Astrocyte (in vitro differentiated cells and primary cell): Measurements from ENCODE around the gene FRY. TPM values are rescaled to one million over a fixed set of nuclear protein-coding genes. Genes with fewer than 3 reads are reported as not detected.
A peak's percentile ranks its signal among the peaks of the same experiment; 100 is the strongest.

Experiments used
- DNase-seq: peaks from one replicate; pipeline ENCODE4 v3.0.0-alpha.2; 2010; ENCODE audit warnings: low read depth
- FAIRE-seq: peaks from 2 replicates; lab custom pipeline; 2011; peaks lifted over from hg19 to GRCh38; lab: Jason Lieb, UNC
- H2AFZ ChIP-seq: 2 replicates; pipeline ENCODE4 v1.6.0; 2012; ENCODE audit warnings: low read depth, low read length, inconsistent platforms
- H3K27ac ChIP-seq: 2 replicates; pipeline ENCODE4 v1.5.1; 2011; ENCODE audit warnings: low read depth, low read length, inconsistent platforms
- H3K27me3 ChIP-seq: 2 replicates; pipeline ENCODE4 v1.6.0; 2011; ENCODE audit warnings: low read length, inconsistent platforms; ENCODE audit not compliant: insufficient read depth
- H3K36me3 ChIP-seq: 2 replicates; pipeline ENCODE4 v1.5.1; 2011; ENCODE audit warnings: low read length, inconsistent platforms; ENCODE audit not compliant: insufficient read depth
- H3K4me1 ChIP-seq: 2 replicates; pipeline ENCODE4 v1.5.1; 2011; ENCODE audit warnings: low read length, inconsistent platforms; ENCODE audit not compliant: insufficient read depth
- H3K4me2 ChIP-seq: 2 replicates; pipeline ENCODE4 v1.6.0; 2012; ENCODE audit warnings: low read length, inconsistent platforms
- H3K4me3 ChIP-seq: 2 replicates; pipeline ENCODE4 v1.5.1; 2011; ENCODE audit warnings: low read depth, mild to moderate bottlenecking, low read length, inconsistent platforms; ENCODE audit not compliant: insufficient read depth
- H3K79me2 ChIP-seq: 2 replicates; pipeline ENCODE4 v1.6.0; 2012; ENCODE audit warnings: mild to moderate bottlenecking, low read length, inconsistent platforms; ENCODE audit not compliant: insufficient read depth
- H3K9ac ChIP-seq: 2 replicates; pipeline ENCODE4 v1.6.0; 2012; ENCODE audit warnings: mild to moderate bottlenecking, low read length, inconsistent platforms
- H3K9me3 ChIP-seq: 2 replicates; pipeline ENCODE4 v1.5.1; 2012; ENCODE audit warnings: low read depth, mild to moderate bottlenecking, low read length, inconsistent platforms; ENCODE audit not compliant: insufficient read depth
- H4K20me1 ChIP-seq: 2 replicates; pipeline ENCODE4 v1.6.0; 2012; ENCODE audit warnings: low read length, inconsistent platforms; ENCODE audit not compliant: insufficient read depth
- H3K27ac Mint-ChIP-seq: one replicate; pipeline ENCODE4 v1.8.0; 2021; ENCODE audit warnings: mild to moderate bottlenecking, mixed read lengths; ENCODE audit not compliant: unreplicated experiment
- H3K27me3 Mint-ChIP-seq: one replicate; pipeline ENCODE4 v1.8.0; 2021; ENCODE audit warnings: low read depth, mixed read lengths; ENCODE audit not compliant: unreplicated experiment
- H3K36me3 Mint-ChIP-seq: one replicate; pipeline ENCODE4 v1.8.0; 2021; ENCODE audit warnings: low read depth, mixed read lengths; ENCODE audit not compliant: unreplicated experiment
- H3K4me1 Mint-ChIP-seq: one replicate; pipeline ENCODE4 v1.8.0; 2021; ENCODE audit warnings: low read depth, mixed read lengths; ENCODE audit not compliant: unreplicated experiment
- H3K4me3 Mint-ChIP-seq: one replicate; pipeline ENCODE4 v1.8.0; 2021; ENCODE audit warnings: mild to moderate bottlenecking, moderate library complexity, mixed read lengths; ENCODE audit not compliant: unreplicated experiment
- H3K9me3 Mint-ChIP-seq: one replicate; pipeline ENCODE4 v1.8.0; 2021; ENCODE audit warnings: mild to moderate bottlenecking, mixed read lengths; ENCODE audit not compliant: unreplicated experiment
- EZH2 ChIP-seq: IDR thresholded peaks from 2 replicates; pipeline ENCODE4 v1.6.1; 2012; ENCODE audit warnings: mild to moderate bottlenecking, low read length, inconsistent platforms; ENCODE audit not compliant: insufficient read depth
- total RNA-seq: library from RNA; stranded (reverse); gene quantifications from 2 replicates; pipeline ENCODE4 v1.2.1, GENCODE V29; 2021
- TF ChIP-seq, protein P1 (sequence below): IDR thresholded peaks from 2 replicates; pipeline ENCODE4 v1.5.1; 2011; ENCODE audit warnings: low read depth, mild to moderate bottlenecking, inconsistent platforms, low read length, moderate library complexity; ENCODE audit not compliant: insufficient read depth

The FRY gene
- total RNA-seq, 1 donor from 2014 or later: 4.6 TPM

DNA sequence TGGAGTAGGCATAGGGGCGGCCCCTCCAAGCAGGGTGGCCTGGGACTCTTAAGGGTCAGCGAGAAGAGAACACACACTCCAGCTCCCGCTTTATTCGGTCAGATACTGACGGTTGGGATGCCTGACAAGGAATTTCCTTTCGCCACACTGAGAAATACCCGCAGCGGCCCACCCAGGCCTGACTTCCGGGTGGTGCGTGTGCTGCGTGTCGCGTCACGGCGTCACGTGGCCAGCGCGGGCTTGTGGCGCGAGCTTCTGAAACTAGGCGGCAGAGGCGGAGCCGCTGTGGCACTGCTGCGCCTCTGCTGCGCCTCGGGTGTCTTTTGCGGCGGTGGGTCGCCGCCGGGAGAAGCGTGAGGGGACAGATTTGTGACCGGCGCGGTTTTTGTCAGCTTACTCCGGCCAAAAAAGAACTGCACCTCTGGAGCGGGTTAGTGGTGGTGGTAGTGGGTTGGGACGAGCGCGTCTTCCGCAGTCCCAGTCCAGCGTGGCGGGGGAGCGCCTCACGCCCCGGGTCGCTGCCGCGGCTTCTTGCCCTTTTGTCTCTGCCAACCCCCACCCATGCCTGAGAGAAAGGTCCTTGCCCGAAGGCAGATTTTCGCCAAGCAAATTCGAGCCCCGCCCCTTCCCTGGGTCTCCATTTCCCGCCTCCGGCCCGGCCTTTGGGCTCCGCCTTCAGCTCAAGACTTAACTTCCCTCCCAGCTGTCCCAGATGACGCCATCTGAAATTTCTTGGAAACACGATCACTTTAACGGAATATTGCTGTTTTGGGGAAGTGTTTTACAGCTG is 283.9 kb downstream of the FRY start, which contains the start of the genes BRCA2 and ZAR1L:
BRCA2 (plus strand) TSS at position 271 of the 790 bp plus-strand sequence. CDS start 953 bp downstream, outside the sequence.
ZAR1L (minus strand) TSS at position 126 of the 790 bp plus-strand sequence. CDS start 3,438 bp downstream, outside the sequence.
- TF ChIP-seq, protein P1, sequence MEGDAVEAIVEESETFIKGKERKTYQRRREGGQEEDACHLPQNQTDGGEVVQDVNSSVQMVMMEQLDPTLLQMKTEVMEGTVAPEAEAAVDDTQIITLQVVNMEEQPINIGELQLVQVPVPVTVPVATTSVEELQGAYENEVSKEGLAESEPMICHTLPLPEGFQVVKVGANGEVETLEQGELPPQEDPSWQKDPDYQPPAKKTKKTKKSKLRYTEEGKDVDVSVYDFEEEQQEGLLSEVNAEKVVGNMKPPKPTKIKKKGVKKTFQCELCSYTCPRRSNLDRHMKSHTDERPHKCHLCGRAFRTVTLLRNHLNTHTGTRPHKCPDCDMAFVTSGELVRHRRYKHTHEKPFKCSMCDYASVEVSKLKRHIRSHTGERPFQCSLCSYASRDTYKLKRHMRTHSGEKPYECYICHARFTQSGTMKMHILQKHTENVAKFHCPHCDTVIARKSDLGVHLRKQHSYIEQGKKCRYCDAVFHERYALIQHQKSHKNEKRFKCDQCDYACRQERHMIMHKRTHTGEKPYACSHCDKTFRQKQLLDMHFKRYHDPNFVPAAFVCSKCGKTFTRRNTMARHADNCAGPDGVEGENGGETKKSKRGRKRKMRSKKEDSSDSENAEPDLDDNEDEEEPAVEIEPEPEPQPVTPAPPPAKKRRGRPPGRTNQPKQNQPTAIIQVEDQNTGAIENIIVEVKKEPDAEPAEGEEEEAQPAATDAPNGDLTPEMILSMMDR: no peak
- H2AFZ ChIP-seq: peak within 1 kb of the TSS; percentile 98
- H3K4me1 ChIP-seq: peaks cover 4% of the 10 kb centered on the region
- H3K36me3 ChIP-seq: no peaks in the 10 kb centered on the region
- no peaks in the 10 kb centered on the region for H3K4me1 Mint-ChIP-seq
- peak within 1 kb of the TSS; percentile 98 for H3K9ac ChIP-seq
- no peaks in the 10 kb centered on the region for H3K9me3 Mint-ChIP-seq
- H3K36me3 Mint-ChIP-seq: no peaks in the 10 kb centered on the region
- H3K9me3 ChIP-seq: no peaks in the 10 kb centered on the region
- H3K27ac ChIP-seq: peak within 1 kb of the TSS; percentile 98
- peak; percentile 84 for DNase-seq
- no peaks in the 10 kb centered on the region for H4K20me1 ChIP-seq
- H3K4me3 ChIP-seq: peak within 1 kb of the TSS; percentile 94
- peak within 1 kb of the TSS; percentile 91 for H3K4me3 Mint-ChIP-seq
- peak within 1 kb of the TSS; percentile 96 for H3K4me2 ChIP-seq
- H3K27me3 Mint-ChIP-seq: no peaks in the 10 kb centered on the region
- no peaks in the 10 kb centered on the region for H3K27me3 ChIP-seq
- H3K27ac Mint-ChIP-seq: peak within 1 kb of the TSS; percentile 99
- FAIRE-seq: no peak
- peaks cover 6% of the 10 kb centered on the region for H3K79me2 ChIP-seq

DNA sequence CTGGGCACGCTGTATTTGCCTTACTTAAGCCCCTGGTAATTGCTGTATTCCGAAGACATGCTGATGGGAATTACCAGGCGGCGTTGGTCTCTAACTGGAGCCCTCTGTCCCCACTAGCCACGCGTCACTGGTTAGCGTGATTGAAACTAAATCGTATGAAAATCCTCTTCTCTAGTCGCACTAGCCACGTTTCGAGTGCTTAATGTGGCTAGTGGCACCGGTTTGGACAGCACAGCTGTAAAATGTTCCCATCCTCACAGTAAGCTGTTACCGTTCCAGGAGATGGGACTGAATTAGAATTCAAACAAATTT is 284.4 kb downstream of the FRY start:
- H3K27me3 Mint-ChIP-seq: no peaks in the 10 kb centered on the region
- peaks cover 4% of the 10 kb centered on the region for H3K4me1 ChIP-seq
- H3K27ac ChIP-seq: peak overlapping the region; percentile 98
- FAIRE-seq (no peak), DNase-seq (no peak)
- no peaks in the 10 kb centered on the region for H3K36me3 ChIP-seq
- peak overlapping the region; percentile 91 for H3K4me3 Mint-ChIP-seq
- H3K27ac Mint-ChIP-seq: peak overlapping the region; percentile 88
- H3K9me3 Mint-ChIP-seq: no peaks in the 10 kb centered on the region
- H3K4me1 Mint-ChIP-seq: no peaks in the 10 kb centered on the region
- no peaks in the 10 kb centered on the region for H3K27me3 ChIP-seq
- peak overlapping the region; percentile 98 for H2AFZ ChIP-seq
- peak overlapping the region; percentile 94 for H3K4me3 ChIP-seq
- peak overlapping the region; percentile 98 for H3K9ac ChIP-seq
- TF ChIP-seq, protein P1: no peak
- no peak for TF ChIP-seq EZH2
- H4K20me1 ChIP-seq: no peaks in the 10 kb centered on the region
- H3K36me3 Mint-ChIP-seq: no peaks in the 10 kb centered on the region
- H3K4me2 ChIP-seq: peak overlapping the region; percentile 96
- peaks cover 6% of the 10 kb centered on the region for H3K79me2 ChIP-seq
- H3K9me3 ChIP-seq: no peaks in the 10 kb centered on the region

DNA sequence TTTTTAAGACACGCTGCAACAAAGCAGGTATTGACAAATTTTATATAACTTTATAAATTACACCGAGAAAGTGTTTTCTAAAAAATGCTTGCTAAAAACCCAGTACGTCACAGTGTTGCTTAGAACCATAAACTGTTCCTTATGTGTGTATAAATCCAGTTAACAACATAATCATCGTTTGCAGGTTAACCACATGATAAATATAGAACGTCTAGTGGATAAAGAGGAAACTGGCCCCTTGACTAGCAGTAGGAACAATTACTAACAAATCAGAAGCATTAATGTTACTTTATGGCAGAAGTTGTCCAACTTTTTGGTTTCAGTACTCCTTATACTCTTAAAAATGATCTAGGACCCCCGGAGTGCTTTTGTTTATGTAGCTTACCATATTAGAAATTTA is 284.9 kb downstream of the FRY start:
- no peak for FAIRE-seq
- H3K9ac ChIP-seq: peak overlapping the region; percentile 98
- no peaks in the 10 kb centered on the region for H4K20me1 ChIP-seq
- Mint-ChIP-seq H3K36me3 (no peaks in the 10 kb centered on the region), H3K27me3 (no peaks in the 10 kb centered on the region), H3K4me1 (no peaks in the 10 kb centered on the region), H3K27ac (no peak overlapping the region), H3K4me3 (peak overlapping the region; percentile 91), H3K9me3 (no peaks in the 10 kb centered on the region)
- no peak for DNase-seq
- no peaks in the 10 kb centered on the region for H3K9me3 ChIP-seq
- H3K4me2 ChIP-seq: peak overlapping the region; percentile 96
- peaks cover 4% of the 10 kb centered on the region for H3K4me1 ChIP-seq
- peak overlapping the region; percentile 98 for H2AFZ ChIP-seq
- H3K27ac ChIP-seq: peak overlapping the region; percentile 98
- no peak for TF ChIP-seq EZH2
- TF ChIP-seq, protein P1: no peak
- H3K27me3 ChIP-seq: no peaks in the 10 kb centered on the region
- H3K79me2 ChIP-seq: peaks cover 6% of the 10 kb centered on the region
- H3K4me3 ChIP-seq: peak overlapping the region; percentile 94
- H3K36me3 ChIP-seq: no peaks in the 10 kb centered on the region
